HG03442 (cell line): ENCODE measurements around the gene LRRC72.
"Not testable (repeated sequence)": the region's sequence is repeated elsewhere in the genome, so short reads cannot be mapped to it uniquely, and the experiment has no call there.

Experiments
- ATAC-seq: cut with Tn5 transposase; IDR thresholded peaks from one replicate; pipeline ENCODE4 v1.9.1; 2021; ENCODE audit warnings: mild to moderate bottlenecking, moderate library complexity; ENCODE audit not compliant: unreplicated experiment

Gene LRRC72

DNA sequence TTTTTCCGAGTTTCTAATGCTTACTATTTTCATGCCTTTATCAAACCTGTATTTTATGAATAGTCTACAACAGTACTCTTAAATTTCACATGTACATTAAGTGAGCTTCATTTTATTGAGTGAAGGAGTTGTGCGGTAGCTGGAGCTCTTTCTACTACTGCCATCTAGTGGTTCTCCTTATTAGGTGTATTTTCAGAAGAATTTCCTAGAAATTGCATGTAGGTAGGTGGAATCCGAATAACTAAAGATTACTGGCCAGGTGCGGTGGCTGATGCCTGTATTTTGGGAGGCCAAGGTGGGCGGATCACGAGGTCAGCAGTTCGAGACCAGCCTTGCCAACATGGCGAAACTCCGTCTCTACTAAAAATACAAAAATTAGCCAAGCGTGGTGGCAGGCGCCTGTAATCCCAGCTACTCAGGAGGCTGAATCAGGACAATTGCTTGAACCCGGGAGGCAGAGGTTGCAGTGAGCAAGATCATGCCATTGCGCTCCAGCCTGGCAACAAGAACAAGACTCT is 38.3 kb downstream of the LRRC72 start:
- peak; percentile 73 for ATAC-seq

DNA sequence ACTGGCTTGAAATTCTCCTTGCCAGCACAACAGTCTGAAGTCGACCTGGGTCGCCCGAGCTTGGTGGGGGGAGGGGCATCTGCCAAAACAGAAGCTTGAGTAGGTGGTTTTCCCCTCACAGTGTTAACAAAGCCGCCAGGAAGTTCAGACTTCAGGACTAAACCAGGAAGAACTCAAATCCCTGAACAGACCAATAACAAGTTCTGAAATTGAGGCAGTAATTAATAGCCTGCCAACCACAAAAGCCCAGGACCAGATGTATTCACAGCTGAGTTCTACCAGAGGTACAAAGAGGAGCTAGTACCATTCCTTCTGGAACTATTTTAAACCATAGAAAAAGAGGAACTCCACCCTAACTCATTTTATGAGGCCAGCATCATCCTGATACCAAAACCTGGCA is 45.3 kb downstream of the LRRC72 start:
- ATAC-seq: no peak

DNA sequence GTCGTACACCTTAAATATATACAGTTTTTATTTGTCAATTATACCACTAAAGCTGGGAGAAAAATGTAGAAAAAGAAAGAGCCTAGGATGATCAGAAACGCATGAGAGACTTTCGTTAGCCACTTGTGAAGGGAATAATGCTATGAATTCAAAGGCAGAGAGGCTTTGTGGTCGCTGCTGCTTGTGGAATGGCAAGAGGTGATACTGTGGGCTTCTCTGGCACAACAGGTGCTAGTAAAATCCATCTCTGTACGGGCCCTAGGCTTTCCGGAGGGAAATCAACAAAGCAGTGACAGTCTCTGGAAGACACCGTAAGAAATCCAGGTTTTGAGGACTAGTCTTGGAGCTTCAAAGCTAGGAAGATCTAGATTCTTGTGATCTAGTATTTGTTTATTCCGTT is 52.6 kb downstream of the LRRC72 start:
- no peak for ATAC-seq

DNA sequence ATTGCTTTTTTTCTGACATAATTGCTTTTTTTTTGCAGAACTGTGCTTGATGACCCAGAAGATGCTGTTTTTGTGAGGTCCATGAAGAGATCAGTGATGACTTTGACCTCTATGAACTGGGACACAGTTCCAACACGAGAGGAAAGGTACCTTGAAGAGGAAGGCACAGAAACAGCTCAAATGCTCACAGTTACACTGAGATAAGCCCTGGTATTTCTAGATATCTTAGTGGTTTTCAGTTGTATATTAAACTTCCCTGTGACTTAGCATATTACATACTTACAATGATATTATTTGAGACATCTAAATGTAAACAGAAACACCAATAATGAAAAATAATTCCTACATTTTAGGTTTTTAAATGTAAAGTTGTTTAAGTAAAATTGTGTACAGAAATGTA is 54.7 kb downstream of the LRRC72 start:
- ATAC-seq: no peak

DNA sequence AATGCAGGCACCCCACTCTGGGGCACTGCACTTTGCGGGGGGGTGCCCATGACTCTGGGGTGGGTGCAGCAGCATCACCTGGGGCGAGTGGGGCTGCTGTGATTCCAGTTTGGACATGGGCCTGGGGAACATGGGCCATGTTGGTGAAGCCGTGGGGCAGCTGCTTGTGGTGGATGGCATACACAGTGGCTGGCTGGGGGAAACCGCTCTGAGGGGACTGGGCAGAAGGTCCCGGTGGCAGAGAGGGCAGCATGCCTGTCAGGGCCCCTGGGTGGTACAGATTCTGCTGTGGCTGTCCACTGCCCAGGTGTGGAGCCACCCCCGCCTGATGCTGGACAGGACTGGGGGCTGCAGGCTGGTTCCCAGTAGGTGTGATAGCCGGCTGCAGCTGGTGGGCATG is 57.2 kb downstream of the LRRC72 start:
- no peak for ATAC-seq

DNA sequence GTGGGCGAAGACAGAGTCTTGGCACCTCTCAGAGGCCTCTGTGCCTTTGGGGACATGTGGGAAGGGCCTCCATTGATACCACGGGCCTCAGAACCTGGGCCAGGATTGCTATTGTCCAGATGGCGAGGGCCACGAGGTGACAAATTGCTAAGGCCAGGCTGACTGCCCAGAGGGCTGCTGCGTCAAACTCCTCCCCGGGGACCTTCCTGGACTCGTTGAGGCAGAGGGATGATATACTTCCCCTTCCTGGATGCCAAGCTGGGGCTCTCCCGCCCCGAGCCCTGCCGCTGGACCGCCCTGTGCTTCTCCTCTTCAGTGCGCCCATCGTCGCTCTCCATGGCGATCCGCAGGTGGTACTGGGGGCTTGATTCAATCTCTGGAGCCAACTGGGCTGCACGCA is 58.9 kb downstream of the LRRC72 start:
- no peak for ATAC-seq

DNA sequence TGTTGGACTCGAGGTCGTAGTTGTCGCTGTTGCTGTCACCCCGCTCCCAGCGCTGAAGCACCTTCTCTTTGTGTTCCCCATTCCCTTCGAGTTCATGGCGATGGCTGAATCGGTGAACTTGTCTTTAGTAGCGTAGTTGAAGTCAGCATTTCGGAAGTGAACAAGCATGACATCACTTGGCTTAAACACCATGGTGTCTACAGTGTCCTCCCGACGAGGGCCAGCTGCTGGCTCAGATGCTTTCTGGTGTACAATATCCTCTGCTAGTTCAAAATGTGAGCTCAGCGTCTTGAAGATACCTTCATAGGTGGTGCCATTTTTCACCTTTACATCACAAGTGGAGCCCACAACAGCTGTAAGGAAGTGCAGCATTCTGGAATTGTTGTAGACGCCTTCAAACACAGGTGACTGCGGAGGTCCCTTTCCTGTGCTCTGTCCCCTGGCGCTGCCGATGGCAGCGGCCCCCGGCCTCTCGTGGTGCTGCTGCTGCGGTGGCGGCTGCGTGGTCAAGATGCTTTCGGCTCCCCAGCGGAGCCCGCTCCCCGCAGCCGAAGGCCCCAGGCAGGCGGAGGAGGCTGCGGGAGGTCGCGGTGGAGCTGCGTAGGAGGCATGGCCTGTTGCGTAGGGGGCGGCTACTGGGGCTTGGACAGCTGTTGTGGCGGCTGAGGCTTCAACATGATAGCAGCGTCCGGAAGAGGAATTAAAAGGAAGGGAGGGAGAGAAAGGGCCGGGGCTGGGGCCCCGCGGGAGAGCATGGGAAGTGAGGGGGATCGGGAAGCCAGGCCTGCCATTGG is 59.7 kb downstream of the LRRC72 start:
- ATAC-seq: no peak

DNA sequence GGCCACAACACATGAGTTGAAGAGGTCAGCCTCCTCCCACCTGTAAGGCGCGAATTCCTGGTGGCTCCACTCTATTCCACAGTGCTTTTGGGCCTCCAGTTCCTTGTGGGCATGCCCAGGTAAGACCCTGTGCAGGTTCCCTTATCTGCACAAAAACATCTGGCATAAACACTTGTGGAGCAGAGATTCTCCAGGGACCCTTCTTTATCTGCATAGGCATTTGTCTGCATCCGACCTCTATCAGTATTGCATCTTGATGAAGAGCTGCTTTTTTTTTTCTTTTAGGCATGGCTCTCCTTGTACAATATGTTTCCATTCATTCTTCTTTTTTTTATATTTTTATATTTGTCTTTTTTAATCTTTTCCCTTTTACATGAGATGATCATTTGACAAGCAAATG is 60.5 kb downstream of the LRRC72 start:
- no peak for ATAC-seq

DNA sequence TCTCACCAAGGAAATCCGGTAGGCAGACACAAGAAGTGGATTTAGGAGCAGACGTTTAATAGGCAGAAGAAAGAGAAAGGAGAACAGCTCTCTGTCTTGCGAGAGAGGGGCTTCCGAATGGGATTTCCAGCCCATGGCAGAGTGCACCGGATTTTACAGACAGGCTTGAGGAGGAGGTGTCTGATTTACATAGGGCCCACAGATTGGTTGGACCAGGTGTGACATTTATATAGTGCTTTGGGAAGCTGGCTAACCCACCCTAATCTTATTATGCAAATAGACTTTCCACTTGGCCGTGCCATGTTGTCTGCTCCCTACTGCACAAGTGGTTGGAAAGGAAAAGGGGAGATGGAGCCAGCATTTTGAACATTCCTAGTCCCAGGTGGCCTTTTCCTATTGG is 61.2 kb downstream of the LRRC72 start:
- ATAC-seq: no peak

DNA sequence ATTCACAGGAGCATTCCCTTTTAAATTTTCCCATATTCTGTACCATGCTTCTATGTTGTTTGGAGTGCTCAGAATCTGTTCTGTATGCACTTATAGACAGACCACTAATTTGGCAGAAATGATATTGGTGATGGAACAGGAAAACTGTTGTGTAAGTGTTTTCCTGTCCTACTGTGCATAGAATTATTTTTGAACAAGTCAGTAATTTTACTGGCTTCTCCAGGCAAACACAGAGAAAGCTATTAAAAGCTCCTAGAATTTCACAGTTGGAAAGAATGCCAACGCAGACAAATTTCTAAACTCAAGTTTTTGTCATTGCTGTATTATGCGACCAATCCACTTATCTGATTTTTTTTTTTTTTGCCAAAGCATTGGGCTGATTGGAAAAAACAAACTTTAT is 63.3 kb downstream of the LRRC72 start:
- no peak for ATAC-seq

DNA sequence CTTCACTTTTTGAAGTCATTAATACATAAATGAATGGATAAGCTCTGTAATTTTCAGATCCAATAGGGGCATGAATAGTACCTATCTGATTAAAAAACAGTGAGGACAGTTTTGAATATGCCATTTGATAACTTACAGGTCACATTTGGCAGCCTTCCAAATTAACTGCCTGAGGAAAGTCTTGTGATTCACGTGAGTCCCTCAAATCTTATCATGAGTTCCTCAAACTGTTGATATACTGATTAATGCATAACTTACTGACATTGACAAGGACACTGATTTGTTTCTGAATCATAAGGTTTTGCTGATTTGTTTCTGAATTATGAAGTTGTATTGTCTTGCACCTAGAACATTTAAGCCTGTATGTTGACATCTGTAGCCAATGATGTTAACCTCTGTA is 63.8 kb downstream of the LRRC72 start:
- ATAC-seq: no peak

DNA sequence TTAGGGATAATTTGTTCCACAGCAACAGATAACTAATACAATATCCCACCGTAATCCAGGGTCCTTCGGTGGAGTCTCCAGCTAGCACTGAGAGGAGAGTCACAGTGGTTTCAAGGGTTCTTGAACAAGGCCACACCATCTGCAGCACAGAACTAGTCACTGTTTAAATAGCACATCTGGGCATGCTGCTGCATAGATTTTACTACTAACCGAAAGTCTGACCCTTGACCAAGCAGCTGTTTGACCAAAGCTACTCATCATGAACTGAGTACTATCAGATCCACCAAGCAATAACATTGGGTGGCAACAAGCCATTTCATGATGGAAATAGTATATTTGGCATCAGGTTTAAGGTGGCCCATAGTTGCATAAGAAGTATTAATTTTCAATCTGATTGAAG is 65.8 kb downstream of the LRRC72 start:
- no peak for ATAC-seq

DNA sequence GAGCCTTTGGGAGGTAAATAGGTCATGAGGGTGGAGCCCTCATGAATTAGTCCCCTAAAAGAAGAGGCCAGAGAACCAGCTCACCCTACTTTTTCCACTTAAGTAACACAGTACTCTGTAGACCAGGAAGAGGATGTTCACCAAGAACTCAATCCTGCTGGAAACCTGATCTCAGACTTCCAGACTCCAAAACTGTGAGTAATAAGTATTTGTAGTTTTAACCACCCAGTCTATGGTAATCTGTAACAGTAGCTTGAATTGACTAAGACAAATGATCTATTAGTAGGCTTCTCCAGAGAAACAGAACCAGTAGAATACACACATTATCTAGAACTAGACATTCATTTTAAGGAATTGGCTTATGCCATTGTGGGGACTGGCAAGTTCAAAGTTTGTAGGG is 67.4 kb downstream of the LRRC72 start:
- no peak for ATAC-seq

DNA sequence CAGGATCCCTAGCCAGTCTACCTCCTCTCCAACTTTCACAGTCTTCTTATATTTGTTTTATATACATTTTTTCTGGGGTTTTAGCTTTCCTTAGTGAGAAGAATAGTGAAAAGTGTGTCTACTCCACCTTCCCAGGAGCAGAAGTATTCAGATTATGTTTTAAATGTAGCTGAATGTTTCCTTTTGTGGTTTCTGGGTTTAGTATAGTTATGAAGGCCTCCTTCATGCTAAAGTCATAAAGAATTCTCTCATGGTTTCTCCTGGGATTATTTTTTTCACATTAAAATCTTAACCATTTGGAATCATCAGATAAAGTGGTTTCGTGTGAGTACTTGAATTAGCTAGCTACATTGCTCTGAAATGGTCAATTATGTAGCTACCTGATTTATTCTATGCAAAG is 68.1 kb downstream of the LRRC72 start:
- no peak for ATAC-seq

DNA sequence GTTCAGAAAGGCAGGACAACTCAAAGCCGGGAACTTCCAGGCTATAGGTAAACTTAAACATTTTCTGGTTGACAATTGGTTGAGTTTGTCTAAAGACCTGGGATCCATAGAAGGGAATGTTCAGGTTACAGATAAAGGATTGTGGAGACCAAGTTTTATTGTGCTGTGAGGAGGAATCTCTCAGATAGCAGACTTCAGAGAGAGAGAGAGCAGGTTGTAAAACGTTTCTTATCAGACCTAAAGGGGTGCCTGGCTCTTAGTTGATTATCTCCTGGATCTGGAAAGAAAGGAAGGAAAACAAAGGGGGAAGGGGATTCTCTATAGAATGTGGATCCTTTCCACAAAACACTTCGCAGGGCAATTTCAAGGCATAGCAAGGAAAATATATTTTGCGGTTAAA is 69.0 kb downstream of the LRRC72 start:
- not testable (repeated sequence) for ATAC-seq

DNA sequence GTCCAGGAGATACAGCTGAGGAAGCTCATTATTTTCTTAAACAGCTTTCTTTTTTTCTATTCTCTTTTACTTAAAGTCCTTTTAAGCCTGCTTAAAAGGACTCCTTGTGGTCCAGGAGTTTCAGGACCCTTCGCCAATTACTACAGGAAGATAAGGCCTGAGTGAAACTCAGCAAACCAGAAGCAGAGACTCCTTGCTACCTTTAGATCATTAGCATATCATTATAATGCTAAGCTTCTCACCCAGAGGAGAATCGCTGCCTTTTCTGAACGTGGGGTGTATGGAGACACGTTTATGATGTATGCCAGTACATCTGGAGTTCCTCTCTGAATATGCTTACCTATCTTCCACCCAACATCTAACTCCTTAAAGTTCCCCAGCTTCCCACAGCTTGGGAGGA is 71.4 kb downstream of the LRRC72 start:
- no peak for ATAC-seq

DNA sequence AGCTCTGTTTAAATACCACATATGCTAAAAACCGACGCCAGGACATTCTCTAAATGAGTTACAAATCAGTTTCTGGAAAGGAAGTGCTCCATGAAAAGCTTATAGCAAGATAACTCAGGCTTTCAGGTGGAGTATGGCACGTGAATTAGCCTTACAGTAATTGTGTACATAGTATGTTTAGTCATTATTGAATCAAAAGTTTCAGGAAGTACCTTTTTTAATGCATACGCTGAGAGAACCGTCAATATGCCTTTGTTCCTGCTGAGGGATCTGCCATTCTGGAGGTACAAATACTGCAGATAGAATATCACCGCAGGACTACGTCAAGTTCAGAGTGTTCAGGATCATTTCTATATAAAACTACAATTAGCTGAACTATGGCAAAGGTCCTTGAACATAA is 73.2 kb downstream of the LRRC72 start:
- no peak for ATAC-seq

DNA sequence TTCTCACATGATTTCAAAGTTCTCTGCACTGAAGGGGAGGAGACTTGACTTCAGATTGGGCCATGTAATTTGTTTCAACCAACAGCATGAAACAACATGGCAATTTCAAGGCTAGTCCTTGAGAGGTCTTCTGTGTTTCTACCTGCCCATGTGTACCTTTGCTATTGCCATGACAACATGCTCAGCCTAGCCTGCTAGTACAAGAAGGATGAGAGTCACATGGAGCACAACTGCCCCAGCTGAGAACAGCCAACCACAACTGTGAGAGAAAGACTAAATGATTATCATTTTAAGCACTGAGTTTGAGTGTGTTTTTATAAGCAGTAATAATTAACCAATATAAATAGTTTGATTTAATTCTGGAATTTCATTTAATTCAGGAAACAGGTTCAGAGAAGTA is 77.0 kb downstream of the LRRC72 start:
- no peak for ATAC-seq

DNA sequence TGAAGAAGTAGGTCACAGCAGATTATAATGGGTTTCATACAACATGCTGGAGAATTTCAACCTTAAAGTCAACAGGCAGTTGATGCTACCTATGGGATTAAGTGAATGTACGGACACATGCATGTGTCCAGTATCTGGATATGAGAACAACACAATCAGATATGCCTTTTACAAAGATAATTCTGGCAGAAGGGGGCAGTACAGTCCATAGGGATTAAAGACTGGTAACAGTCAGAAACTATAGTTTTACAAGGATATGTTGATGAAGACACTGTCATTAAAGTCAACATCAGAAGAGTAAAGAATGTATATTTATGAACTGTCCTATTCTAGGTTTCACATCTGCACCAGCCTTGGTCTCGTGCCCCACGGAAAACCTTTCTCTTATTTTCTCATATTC is 77.4 kb downstream of the LRRC72 start:
- ATAC-seq: no peak

DNA sequence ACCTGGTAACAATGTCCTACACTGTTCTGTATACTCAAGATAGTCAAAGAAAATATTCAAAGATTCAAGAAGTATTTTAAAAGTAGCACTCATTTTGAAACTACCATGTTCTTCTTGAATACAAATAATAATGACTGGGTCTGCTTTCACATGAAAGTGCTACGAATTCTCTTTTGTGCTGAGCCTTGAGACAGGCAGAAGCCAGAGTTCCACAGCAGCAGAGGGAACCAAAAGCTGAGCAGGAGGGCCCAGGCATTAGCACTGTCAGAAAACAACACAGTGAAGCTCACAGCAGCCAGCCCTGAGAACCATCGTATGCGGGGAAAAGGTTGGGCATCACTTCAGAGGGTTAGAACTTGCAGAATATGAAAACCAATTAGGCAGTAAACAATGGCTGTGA is 80.1 kb downstream of the LRRC72 start:
- ATAC-seq: peak; percentile 48

DNA sequence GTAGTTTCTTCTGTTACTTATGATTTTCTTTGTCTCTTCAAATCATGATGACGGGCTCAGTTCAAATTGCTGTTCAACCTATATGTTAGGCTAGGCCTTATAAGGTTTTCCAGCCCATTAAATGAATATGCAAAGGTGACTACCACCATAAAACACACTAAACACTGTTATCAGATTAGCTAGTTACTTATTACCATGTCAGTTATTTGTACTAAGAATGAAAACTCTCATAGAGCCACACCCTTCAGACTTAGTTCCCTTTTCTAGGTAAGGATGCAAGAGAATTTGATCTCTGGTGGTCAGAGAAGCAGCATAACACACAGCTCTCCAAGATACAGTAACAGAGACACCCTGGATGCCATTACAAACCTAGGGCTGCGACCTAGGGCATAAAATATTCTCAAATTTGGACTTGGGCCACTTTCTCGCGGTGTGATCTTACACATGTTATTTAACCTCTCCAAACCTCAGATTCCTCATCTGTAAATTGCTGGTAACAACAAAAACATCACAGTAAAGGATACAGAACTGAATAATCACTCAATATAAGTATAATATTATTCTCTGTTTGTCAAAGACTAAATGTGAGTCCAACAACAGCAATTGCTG is 83.3 kb downstream of the LRRC72 start:
- ATAC-seq: peak; percentile 75

DNA sequence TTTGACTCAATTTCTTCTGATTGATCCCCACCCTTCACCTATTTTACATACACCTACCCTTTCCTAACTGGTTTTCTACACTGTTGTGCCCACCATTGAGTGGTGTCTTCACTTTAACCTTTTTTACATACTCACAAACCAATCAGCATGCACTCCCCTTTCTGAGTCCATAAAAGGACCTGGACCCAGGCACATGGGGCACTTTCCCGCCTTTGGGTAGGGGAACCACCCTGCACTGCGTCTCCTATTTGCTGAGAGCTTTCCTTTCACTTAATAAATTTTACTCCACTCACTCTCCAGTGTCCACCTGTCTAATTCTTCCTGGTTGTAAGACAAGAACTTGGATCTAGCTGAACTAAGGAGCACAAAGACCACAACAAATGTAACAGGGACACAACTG is 85.1 kb downstream of the LRRC72 start:
- ATAC-seq: no peak

DNA sequence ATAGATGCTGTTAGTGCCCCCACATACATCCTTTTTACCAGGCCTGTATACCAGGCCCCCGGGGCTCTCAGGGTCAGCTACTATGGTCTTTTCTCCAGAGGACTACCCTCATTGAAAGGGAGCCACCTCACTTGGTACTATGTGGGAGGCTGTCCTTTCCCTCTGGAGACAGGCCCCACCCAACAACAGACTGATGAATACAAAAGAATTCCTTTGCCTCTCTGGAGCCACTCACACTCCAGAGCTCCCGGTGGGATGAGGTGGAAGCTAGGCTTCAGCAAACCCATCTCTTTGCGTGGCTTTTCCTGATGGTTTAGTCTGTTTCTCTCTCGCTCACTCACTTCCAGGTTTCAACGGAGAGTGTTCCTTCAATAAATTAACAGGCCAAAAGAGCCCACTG is 88.6 kb downstream of the LRRC72 start:
- no peak for ATAC-seq
